ENCODE data around the gene PLA2G4F.

DNA sequence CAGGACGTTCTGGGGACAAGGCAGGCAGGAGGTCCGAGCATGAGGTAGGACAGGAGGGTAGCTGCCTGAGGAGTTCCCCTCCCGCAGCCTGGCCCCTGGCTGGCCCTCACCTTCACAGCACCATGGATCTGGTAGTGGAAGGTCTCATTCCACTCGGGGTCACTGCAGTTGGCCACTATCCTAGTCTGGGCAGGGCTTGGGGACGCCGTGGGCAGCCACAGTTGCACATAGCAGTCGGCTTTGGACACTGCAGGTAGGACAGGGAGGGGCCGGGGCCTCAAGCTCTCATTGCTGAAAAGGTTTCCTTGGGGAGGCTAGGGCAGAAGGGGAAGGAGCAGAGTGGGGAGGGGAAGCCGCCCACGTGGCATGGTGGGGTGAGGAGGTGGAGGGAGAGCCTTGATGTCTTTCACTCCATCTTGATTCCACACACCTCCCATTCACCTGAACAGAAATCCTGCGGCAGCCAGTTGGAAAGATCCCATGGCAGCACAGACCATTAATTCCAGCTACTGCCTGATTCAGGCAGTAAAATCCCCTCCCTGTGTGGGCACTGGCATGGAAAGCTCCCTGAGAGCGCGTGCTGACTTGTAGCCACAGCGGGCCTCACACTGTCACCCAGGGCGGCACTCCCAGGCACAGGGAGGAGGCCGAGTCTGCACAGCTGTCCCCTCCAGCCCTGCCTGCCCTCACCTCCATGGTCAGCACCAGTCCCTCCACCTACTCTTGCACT lies 2.1 kb downstream of the PLA2G4F start:
- no peak for TF ChIP-seq CTCF (IDR thresholded peaks at IDR 0.05; ENCODE audit: insufficient read depth, low read length)
- TF ChIP-seq SPI1 (IDR thresholded peaks at IDR 0.05; ENCODE audit: borderline replicate concordance, low read depth): no peak
- TF ChIP-seq REST (IDR thresholded peaks at IDR 0.05; ENCODE audit: insufficient replicate concordance, low read depth): no peak
- TF ChIP-seq GABPA (IDR thresholded peaks at IDR 0.05; ENCODE audit: low read depth): no peak
- TF ChIP-seq POLR2AphosphoS5 (IDR thresholded peaks at IDR 0.05; ENCODE audit: low read depth): no peak

Measured in HL-60 (cell line).